H54 (cell line): ENCODE measurements around the gene FGA.

Experiments used
- DNase-seq: peaks from one replicate; pipeline ENCODE4 v3.0.0; 2011; ENCODE audit warnings: low spot score, mixed read lengths; ENCODE audit not compliant: insufficient read length
- FAIRE-seq: peaks from 3 replicates; lab custom pipeline; 2011; peaks lifted over from hg19 to GRCh38; lab: Jason Lieb, UNC
- POLR2A ChIP-seq: IDR thresholded peaks from 2 replicates; pipeline ENCODE4 v1.6.1; 2011; ENCODE audit warnings: low read depth, mild to moderate bottlenecking, low read length

The FGA gene

GRCh38 chr4:154559141-154559493, 31.4 kb downstream of the FGA start:
- no peak for FAIRE-seq
- DNase-seq, result no peak
- TF ChIP-seq POLR2A, result no peak

DNA sequence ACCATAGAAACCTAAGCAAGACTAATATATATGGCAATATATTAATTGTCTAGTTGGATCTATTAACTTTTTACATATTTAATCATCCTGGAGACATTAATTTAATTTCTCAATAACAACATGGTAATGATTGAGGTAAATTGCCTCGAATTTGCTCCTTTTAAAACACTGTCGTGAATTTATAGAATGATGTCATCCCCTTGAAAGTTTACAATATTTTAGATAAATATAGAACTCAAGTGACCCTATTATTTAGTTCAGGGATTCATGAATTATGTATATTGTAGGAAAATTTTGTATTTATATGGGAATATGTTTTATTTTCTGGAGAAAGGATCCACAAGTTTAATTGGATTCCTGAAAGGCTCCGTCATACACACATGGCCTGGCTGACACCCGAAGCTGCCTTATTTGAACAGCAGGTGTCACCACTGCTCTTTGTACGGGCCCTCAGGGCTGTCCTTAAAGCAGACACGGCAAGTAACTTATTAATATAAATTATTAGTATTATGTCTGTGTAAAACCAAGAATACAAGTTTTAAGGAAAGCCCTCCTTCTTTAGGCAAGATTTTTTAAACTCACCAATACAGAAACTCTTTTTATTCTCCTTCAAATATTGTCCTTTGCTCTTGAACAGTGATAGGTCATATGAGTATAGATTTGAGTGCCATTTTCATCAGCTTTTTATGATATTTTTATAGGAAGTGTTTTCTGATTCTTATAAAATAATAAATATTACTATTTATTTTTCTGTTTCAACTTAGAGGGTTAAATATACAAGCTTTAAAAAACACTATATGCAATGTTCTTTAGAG, 38.5 kb downstream of the FGA start:
- FAIRE-seq (no peak), DNase-seq (no peak)
- no peak for TF ChIP-seq POLR2A

- peak; percentile 92 for TF ChIP-seq POLR2A
- DNase-seq (peak; percentile 45), FAIRE-seq (peak; percentile 81)
These were observed 40.4 kb downstream of the FGA start, which contains the start of gene PLRG1 for GRCh38 chr4:154549894-154550790. Gene PLRG1, minus strand, starts transcription at chr4:154550400. Its CDS starts 92 bp downstream, at chr4:154550308.

- TF ChIP-seq POLR2A, result no peak
- no peak for DNase-seq
- FAIRE-seq, result no peak
These were observed 44.9 kb downstream of the FGA start for GRCh38 chr4:154545689-154546088.

DNA sequence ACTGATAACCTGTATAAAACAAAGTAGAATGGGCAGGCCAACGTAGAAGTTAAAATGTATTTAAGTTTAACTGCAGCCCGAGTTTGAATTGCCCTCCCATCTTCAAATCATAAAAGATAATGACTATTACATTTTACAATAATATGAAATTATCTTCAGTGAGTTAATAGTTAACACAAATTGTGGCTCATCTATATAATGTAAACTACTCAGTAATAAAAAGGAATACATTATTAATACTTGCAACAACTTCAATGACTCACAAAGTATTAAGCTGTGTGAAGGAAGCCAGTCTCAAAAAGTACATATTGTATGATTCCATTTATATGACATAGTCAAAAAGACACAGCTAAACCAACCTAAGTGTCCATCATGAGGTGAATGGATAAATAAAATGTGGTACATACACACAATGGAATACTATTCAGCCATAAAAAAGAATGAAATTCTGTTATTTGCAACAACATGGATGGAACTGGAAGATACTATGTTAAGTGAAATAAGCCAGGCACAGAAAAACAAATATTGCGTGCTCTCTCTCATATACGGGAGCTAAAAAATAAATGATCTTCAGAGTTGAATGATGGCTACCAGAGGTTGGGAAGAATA, 48.2 kb downstream of the FGA start:
- DNase-seq, result no peak
- FAIRE-seq, result no peak
- TF ChIP-seq POLR2A, result no peak
